ENCODE data around the gene KCNQ1. TPM values are rescaled to one million over a fixed set of nuclear protein-coding genes. Genes with fewer than 3 reads are reported as not detected.

KCNQ1 gene
- total RNA-seq, 1 experiment from 2014 or later = 10.7 TPM

DNA sequence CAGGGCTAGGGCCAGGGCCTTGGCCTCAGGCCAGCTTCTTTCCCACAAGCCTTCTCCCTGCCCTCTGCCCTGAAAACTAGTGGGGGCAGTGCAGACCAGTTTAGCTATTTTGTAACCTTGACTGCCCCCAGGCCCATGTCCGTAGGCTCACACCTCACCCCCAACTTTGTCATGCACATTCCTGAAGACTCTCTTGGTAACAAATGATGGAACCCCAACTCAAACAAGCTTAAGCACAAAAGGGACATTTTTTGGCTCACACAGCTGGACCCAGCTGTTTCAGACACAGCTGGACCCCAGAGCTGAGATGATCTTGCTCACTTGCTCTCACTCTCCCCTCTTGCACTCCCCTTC lies 208.4 kb downstream of the KCNQ1 start:
- ATAC-seq (no peak), DNase-seq (ENCODE audit: low read depth, low spot score) (no peak)
- no peak overlapping the region for H3K9ac ChIP-seq (ENCODE audit: low read length)
- H3K9me2 ChIP-seq (ENCODE audit: insufficient read depth) = no peaks in the 10 kb centered on the region
- no peaks in the 10 kb centered on the region for H4K20me1 ChIP-seq (ENCODE audit: insufficient read depth)
- H3K27ac ChIP-seq (ENCODE audit: low read depth, low read length) = no peak overlapping the region
- no peaks in the 10 kb centered on the region for H3K4me1 ChIP-seq (ENCODE audit: control insufficient read depth in 1 of 2, insufficient read depth in 2 of 2, low read length in 2 of 2)
- H3K4me2 ChIP-seq (ENCODE audit: low read length) = no peak overlapping the region
- no peak overlapping the region for H3K4me3 ChIP-seq (replicated peaks in 1 of 2; ENCODE audit: low read depth in 1 of 2, low read length in 2 of 2)
- no TSS peak for BruUV-seq (replicated peaks)
- CTCF ChIA-PET = no interaction called here
- intact Hi-C loops (cut with micrococcal nuclease) = no loop called here
- H3K9me3 ChIP-seq (ENCODE audit: control insufficient read depth in 1 of 2, insufficient read depth in 1 of 2, low read depth in 1 of 2, low read length in 2 of 2) = peaks cover 5 to 10% of the 10 kb centered on the region in 2 experiments; a peak in 2 of 4 replicates
- H2AFZ ChIP-seq (ENCODE audit: low read depth, low read length, poor library complexity, severe bottlenecking) = no peak overlapping the region
- POLR2A ChIA-PET = no interaction called here
- no peaks in the 10 kb centered on the region for H3K36me3 ChIP-seq (ENCODE audit: control insufficient read depth in 1 of 2, insufficient read depth in 2 of 2, low read length in 2 of 2)
- RAD21 ChIA-PET (ENCODE audit: low non-redundant PET in 1 of 2, low total read pairs in 2 of 2, uncharacterized antibody in 2 of 2, unreplicated experiment in 2 of 2) = no interaction called here
- H3K79me2 ChIP-seq (ENCODE audit: insufficient read depth, low read length) = no peaks in the 10 kb centered on the region
- TF ChIP-seq ZFX (IDR thresholded peaks at IDR 0.05) (no peak), JUND (IDR thresholded peaks at IDR 0.05) (no peak), YY1 (IDR thresholded peaks at IDR 0.05; ENCODE audit: extremely low read depth, insufficient replicate concordance, low read depth, low read length) (no peak), RAD21 (IDR thresholded peaks at IDR 0.05; ENCODE audit: low read depth) (no peak), EGR1 (IDR thresholded peaks at IDR 0.05; ENCODE audit: low read depth) (no peak), ZNF274 (IDR thresholded peaks at IDR 0.05; ENCODE audit: low read depth, low read length) (no peak), CEBPB (IDR thresholded peaks at IDR 0.05; ENCODE audit: low read depth) (no peak)
- no peaks in the 10 kb centered on the region for H3K27me3 ChIP-seq (ENCODE audit: insufficient read depth, low read length)

DNA sequence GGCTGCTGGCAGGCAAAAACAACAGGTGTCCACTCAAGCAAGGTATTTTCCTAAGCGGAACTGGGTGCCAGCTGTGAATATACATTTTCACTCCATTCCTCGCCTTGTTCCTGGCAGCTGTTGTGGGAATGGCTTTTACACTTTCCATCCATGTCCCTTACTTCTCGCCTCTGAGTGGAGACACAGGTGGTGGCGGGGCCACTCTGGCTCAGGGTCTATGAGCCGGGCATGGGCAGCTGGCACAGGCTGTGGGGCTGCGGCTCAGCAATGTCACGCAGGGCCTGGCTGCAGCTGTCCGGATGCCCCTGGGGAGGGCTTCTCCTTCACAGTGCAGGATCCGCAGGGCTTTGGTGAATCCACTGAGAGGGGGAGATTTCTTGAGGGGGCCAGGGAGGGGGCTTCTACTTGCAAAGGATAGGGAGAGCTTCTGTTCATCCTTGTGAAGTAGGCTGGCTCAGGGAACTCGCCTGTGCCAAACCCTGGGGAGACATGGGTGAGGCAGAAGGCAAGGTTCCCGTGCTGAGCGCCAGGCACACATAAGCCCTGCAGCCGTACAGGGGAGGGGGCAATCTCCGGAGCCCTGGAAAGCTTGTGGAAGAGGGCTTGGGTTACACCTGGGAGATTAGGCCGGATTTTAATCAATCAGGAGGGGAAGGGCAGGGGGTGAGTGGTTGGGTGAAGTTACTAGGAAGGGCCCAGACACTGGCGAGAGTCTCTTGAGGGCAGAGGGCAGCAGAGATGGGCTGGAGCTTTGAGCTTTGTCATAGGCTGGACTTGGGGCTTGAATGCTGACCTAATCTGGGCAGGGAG lies 209.3 kb downstream of the KCNQ1 start:
- ChIA-PET POLR2A (no interaction called here), CTCF (no interaction called here), RAD21 (ENCODE audit: low non-redundant PET in 1 of 2, low total read pairs in 2 of 2, uncharacterized antibody in 2 of 2, unreplicated experiment in 2 of 2) (no interaction called here)
- Histone ChIP-seq H4K20me1 (ENCODE audit: insufficient read depth) (no peaks in the 10 kb centered on the region), H3K9ac (ENCODE audit: low read length) (no peak overlapping the region), H3K79me2 (ENCODE audit: insufficient read depth, low read length) (no peaks in the 10 kb centered on the region), H3K4me3 (replicated peaks in 1 of 2; ENCODE audit: low read depth in 1 of 2, low read length in 2 of 2) (no peak overlapping the region), H3K9me2 (ENCODE audit: insufficient read depth) (no peaks in the 10 kb centered on the region), H3K4me1 (ENCODE audit: control insufficient read depth in 1 of 2, insufficient read depth in 2 of 2, low read length in 2 of 2) (no peaks in the 10 kb centered on the region), H3K36me3 (ENCODE audit: control insufficient read depth in 1 of 2, insufficient read depth in 2 of 2, low read length in 2 of 2) (no peaks in the 10 kb centered on the region), H3K27ac (ENCODE audit: low read depth, low read length) (no peak overlapping the region), H2AFZ (ENCODE audit: low read depth, low read length, poor library complexity, severe bottlenecking) (no peak overlapping the region), H3K4me2 (ENCODE audit: low read length) (no peak overlapping the region), H3K9me3 (ENCODE audit: control insufficient read depth in 1 of 2, insufficient read depth in 1 of 2, low read depth in 1 of 2, low read length in 2 of 2) (peaks cover 5 to 10% of the 10 kb centered on the region in 2 experiments; a peak in 2 of 4 replicates), H3K27me3 (ENCODE audit: insufficient read depth, low read length) (no peaks in the 10 kb centered on the region)
- no TSS peak for BruUV-seq (replicated peaks)
- intact Hi-C loops (cut with micrococcal nuclease) = no loop called here
- no peak for DNase-seq (ENCODE audit: low read depth, low spot score)
- no peak for ATAC-seq
- TF ChIP-seq, protein P1, sequence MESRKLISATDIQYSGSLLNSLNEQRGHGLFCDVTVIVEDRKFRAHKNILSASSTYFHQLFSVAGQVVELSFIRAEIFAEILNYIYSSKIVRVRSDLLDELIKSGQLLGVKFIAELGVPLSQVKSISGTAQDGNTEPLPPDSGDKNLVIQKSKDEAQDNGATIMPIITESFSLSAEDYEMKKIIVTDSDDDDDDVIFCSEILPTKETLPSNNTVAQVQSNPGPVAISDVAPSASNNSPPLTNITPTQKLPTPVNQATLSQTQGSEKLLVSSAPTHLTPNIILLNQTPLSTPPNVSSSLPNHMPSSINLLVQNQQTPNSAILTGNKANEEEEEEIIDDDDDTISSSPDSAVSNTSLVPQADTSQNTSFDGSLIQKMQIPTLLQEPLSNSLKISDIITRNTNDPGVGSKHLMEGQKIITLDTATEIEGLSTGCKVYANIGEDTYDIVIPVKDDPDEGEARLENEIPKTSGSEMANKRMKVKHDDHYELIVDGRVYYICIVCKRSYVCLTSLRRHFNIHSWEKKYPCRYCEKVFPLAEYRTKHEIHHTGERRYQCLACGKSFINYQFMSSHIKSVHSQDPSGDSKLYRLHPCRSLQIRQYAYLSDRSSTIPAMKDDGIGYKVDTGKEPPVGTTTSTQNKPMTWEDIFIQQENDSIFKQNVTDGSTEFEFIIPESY (IDR thresholded peaks at IDR 0.05; ENCODE audit: extremely low read depth, insufficient replicate concordance, low read length) = no peak
- TF ChIP-seq, protein P2, sequence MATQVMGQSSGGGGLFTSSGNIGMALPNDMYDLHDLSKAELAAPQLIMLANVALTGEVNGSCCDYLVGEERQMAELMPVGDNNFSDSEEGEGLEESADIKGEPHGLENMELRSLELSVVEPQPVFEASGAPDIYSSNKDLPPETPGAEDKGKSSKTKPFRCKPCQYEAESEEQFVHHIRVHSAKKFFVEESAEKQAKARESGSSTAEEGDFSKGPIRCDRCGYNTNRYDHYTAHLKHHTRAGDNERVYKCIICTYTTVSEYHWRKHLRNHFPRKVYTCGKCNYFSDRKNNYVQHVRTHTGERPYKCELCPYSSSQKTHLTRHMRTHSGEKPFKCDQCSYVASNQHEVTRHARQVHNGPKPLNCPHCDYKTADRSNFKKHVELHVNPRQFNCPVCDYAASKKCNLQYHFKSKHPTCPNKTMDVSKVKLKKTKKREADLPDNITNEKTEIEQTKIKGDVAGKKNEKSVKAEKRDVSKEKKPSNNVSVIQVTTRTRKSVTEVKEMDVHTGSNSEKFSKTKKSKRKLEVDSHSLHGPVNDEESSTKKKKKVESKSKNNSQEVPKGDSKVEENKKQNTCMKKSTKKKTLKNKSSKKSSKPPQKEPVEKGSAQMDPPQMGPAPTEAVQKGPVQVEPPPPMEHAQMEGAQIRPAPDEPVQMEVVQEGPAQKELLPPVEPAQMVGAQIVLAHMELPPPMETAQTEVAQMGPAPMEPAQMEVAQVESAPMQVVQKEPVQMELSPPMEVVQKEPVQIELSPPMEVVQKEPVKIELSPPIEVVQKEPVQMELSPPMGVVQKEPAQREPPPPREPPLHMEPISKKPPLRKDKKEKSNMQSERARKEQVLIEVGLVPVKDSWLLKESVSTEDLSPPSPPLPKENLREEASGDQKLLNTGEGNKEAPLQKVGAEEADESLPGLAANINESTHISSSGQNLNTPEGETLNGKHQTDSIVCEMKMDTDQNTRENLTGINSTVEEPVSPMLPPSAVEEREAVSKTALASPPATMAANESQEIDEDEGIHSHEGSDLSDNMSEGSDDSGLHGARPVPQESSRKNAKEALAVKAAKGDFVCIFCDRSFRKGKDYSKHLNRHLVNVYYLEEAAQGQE (IDR thresholded peaks at IDR 0.05; ENCODE audit: low read depth) = no peak
- TF ChIP-seq POLR2A (IDR thresholded peaks at IDR 0.05; ENCODE audit: borderline replicate concordance, extremely low read depth, insufficient read depth, insufficient read length) = no peak
- no peak for TF ChIP-seq SP1 (IDR thresholded peaks at IDR 0.05; ENCODE audit: low read depth)
- no peak for TF ChIP-seq YY1 (IDR thresholded peaks at IDR 0.05; ENCODE audit: extremely low read depth, insufficient replicate concordance, low read depth, low read length)
- TF ChIP-seq, protein P3, sequence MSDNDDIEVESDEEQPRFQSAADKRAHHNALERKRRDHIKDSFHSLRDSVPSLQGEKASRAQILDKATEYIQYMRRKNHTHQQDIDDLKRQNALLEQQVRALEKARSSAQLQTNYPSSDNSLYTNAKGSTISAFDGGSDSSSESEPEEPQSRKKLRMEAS (IDR thresholded peaks at IDR 0.05) = no peak
- no peak for TF ChIP-seq CBX3 (IDR thresholded peaks at IDR 0.05; ENCODE audit: low read depth)
- TF ChIP-seq EGR1 (IDR thresholded peaks at IDR 0.05; ENCODE audit: low read depth) = no peak
- TF ChIP-seq, protein P4, sequence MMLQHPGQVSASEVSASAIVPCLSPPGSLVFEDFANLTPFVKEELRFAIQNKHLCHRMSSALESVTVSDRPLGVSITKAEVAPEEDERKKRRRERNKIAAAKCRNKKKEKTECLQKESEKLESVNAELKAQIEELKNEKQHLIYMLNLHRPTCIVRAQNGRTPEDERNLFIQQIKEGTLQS (IDR thresholded peaks at IDR 0.05) = no peak
- TF ChIP-seq SIN3A (IDR thresholded peaks at IDR 0.05; ENCODE audit: low read depth) = no peak
- TF ChIP-seq CEBPB (IDR thresholded peaks at IDR 0.05; ENCODE audit: low read depth) = no peak
